Spleen (tissue), 7 donors: Measurements from ENCODE around the gene PCNX2.

Source experiments
- CTCF ChIP-seq, 11 experiments: fragments of 200-600 bp in 7 of 11; fragments of 450-650 bp in 4 of 11; sonication (generic) in 4 of 11; IDR thresholded peaks in 8 of 11; conservative IDR thresholded peaks in 3 of 11; 1 replicate in 7 of 11; 2 replicates in 4 of 11; pipeline versions ENCODE4 v1.4.0 to v1.8.0; 2016 to 2021; ENCODE audit warnings: antibody characterized with exemption in 11 of 11, inconsistent platforms in 4 of 11, mild to moderate bottlenecking in 1 of 11
- POLR2AphosphoS5 ChIP-seq, 3 donors: sonication (generic); formaldehyde crosslinking; IDR thresholded peaks; one replicate each; pipeline ENCODE4 v1.5.1; 2017; ENCODE audit warnings: antibody characterized with exemption in 3 of 3
- donor health status: DM: no; HTN: no; CAD: no; lungs with moderate emphysema.
- donor health status: DM: no; HTN: no; CAD: no.
- donor health status: DM: no; HTN: no; CAD: no.

GRCh38 chr1:233107130-233107660 is 188.3 kb downstream of the PCNX2 start:
- TF ChIP-seq CTCF (IDR thresholded peaks at IDR 0.05 in 8 of 11, conservative IDR thresholded peaks at IDR 0.05 in 3 of 11) (no peak), POLR2AphosphoS5 (IDR thresholded peaks at IDR 0.05) (no peak)
